HG02852 (cell line): ENCODE measurements around the gene MEX3C.
A peak's percentile ranks its signal among the peaks of the same experiment; 100 is the strongest.

Experiments used
- ATAC-seq: cut with Tn5 transposase; IDR thresholded peaks from one replicate; pipeline ENCODE4 v1.9.1; 2021; ENCODE audit warnings: mild to moderate bottlenecking, moderate library complexity; ENCODE audit not compliant: unreplicated experiment

The MEX3C gene

DNA sequence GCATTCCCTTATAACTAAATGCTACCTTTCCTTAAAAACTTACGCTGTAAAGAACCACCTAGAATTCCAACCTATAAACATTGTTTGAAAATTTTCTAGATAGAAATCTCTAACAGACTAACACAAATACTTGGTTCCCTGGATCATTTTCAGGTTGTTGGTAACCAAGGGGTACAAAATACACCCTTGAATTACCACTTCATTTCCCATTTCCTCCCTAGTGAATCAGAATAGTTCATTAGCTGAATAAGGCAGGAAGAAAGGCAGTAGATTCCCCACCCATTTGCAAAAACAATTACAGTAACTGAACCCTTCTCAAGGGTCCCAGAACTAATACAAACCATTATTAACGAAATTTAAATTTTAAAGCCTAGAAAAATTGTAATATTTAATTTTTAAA lies 5.5 kb downstream of the MEX3C start:
- no peak for ATAC-seq

DNA sequence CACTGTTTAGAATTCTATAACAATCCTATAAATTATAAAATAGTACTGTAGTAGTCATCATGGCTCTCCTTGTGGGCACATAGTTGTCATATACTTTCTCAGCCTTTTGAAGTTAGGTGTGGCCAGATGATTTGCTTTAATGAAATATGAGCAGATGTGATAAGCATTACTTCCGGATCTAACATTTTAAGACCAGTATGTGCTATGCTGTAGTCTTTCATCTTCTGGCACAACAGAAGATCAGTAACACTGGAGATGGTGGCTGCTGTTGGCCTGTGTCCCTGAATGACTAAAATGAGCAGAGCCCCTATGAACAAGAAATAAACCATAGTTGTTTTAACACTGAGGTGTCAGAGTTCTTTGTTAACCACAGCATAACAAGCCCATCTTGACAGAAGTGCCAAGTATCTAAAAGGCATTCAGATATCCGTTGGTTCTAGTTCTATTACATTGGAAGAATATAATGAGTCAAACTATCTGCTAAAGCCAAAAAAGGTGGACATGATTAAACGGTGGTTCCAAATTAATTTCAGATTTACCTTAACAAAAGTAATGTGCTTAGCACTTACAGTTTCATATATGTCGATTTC lies 6.3 kb downstream of the MEX3C start:
- no peak for ATAC-seq

DNA sequence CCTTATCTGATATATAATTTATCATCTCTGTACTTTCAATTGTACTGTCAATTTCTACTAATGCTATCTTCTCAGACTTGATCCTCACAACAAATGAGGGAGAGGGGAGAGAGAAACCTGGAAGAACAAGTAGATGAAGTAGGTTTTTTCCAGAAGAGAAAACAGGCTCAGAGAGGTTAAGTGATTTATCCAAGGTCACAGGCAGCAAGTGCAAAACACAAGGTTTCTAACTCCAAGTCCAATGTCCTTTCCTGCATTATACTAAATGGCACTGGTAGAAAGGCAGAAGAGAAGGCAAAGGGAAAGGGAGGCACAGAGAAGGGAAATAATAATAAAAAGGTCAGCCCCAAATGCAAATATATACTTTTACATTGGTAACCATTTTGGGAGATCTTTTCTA lies 7.5 kb downstream of the MEX3C start:
- no peak for ATAC-seq

DNA sequence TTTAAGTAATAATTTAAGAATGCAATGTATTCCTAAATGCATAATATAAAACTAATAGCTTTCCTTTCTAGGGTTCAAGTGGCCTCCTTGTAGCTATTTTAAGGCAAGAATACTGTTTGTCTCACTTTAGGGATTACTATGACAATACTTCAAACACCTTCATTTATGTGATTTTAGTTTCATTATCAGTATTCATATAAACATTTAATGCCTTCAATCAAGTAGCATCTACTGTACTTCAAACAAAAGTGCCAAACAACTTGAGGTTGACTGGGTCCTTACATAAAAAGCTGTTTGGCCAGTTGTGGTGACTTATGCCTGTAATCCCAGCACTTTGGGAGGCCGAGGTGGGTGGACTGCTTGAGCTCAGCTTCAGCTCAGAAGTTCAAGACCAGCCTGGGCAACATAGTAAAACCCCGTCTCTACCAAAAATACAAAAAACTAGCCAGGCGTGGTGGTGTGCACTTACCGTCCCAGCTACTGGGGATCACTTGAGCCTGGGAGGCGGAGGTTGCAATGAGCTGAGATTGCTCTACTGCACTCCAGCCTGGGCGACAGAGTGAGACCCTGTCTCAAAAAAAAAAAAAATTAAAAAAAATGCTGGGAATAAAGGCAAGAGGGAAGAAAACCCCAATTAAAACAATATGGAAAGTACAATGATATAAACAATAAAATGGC lies 9.3 kb downstream of the MEX3C start:
- ATAC-seq, result peak; percentile 41

DNA sequence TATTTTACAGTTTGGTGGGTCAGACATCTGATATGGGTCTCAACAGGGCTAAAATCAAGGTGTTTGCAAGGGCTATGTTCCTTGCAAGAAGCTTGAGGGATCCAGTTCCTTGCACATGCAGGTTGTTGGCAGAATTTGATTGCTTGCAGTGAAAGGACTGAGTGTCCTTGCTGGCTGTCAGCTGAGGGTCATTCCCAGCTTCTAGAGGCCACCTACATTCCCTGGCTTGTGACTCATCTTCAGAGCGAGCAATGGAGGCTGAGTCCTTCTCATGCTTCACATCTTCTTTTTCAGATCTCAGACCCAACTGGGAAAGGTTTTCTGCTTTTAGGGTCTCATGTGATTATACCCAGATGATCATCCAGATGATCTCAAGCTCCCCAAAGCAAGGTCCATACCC lies 12.4 kb downstream of the MEX3C start:
- no peak for ATAC-seq

DNA sequence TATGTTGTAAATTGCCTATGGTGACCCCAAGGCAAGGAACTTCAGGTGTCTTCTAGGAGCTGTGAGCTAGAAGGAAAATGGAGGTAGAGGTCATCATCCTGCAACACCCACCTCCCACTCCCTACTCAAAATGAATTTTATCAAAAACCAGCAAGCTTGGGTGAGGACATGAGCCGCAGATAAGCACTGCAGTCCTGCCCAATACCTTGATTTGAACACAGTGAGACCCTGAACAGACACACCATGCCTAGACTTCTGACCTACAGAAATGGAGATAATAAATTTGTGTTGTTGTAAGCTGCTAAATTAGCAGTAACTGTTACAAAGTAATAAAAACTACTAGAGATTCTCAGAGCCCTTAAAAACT lies 13.4 kb downstream of the MEX3C start:
- ATAC-seq, result no peak

DNA sequence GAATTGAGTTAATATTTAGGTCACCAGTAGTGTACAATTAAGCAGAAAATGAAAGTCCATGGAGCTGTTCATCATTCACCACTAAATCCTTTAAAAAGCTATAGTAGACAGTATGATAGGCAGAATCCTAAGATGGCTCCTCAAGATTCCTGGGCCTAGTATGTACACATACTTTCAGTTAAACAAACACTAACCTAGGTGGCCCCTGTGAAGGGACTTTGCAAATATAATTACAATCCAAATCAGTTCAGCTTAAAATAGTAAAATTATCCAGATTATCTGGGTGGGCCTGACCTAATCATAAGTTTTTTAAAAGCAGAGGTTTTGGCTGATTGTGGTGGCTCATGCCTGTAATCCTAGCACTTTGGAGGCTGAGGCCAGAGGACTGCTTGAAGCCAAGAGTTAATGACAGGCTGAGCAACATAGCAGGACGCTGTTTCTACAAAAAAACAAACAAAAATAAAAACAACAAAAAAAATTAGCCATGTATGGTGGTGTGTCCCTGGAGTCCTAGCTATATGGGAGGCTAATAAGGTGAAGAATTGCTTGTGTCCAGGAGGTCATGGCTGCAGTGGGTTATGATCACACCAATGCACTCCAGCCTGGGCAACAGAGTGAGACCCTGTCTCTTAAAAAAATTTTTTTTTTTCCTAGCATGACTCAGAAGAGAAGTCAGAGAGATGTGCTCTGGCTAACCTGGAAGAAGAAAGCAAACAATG lies 13.9 kb downstream of the MEX3C start:
- no peak for ATAC-seq

DNA sequence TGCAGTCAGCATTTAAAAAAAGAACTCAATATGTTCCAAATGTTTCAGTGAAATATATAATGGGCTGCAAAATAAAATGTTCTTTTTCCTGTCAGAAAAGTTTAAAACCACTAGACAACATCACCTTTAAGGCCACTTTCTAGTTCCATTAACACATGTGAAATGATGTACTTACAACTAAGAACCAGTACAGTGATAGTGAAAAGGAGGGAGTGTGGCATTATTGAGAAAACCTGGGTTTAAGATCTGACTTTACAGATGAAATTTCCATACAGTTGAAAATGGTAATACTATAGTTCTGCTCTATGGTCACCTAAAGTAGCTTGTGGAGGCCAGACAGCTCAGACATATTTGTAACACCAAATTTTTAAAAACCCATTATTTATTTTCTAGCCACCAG lies 14.7 kb downstream of the MEX3C start:
- no peak for ATAC-seq

DNA sequence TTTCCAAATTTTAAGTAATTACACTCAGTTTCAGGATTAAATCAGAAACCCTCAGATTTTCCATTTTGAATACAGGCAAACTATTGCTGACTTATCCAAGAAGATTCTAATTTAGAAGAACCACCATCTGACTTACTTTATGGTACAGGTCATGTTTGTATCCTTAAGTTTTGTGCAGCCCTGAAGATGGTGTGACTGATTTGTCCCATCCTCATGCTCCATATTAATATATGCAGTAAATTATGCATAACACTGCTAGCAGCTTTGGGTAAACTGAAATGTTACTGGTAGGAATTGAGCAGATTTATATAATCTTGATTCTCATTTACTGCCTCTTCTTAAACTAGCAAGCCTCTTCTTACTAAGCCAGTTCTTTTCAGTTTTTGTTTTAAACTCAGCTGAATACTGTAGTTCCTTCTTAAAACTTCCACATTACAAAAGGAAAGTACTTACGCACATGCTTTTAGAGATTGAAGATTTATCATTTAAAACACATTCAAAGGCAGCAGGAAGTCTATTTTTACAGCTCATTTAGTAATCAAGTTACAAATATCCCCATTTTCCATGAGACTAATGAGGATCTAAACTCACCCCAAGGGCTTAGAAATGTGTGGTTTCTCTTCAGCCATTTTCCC lies 25.7 kb downstream of the MEX3C start:
- ATAC-seq, result no peak

DNA sequence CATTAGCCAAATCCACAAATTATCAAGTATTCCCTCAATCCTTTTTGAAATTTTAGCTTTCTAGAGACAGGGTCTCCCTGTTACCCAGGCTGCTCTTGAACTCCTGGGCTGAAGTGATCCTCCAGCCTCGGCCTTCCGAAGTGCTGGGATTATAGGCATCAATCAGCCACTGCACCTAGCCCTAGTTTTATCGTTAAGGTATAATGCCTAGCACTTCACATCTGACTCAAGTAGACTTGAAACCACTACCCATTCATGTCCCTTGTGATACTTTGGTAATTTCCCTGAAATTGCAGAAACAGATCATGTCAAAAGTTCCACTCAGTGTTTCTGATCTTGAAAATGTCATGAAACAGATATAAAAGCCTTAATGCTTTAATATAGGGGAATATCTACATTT lies 26.3 kb downstream of the MEX3C start:
- peak; percentile 62 for ATAC-seq

DNA sequence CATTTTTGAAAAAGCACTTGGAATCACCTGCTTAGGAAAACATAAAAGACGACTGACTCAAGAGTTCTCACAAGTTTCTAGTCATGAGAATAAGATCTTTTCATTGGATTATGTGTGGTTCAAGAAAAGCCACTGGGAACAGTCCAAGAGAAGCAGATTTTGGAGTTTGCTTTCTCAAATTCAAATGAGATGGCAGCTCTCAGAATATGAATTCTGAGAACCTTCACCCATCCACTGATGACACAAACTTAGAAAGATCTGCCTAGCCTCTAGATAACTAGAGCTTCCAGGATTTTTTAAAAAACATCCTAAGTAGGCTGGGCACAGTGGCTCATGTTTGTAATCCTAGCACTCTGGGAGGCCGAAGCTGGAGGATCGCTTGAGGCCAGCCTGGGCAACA lies 26.8 kb downstream of the MEX3C start:
- ATAC-seq, result no peak

DNA sequence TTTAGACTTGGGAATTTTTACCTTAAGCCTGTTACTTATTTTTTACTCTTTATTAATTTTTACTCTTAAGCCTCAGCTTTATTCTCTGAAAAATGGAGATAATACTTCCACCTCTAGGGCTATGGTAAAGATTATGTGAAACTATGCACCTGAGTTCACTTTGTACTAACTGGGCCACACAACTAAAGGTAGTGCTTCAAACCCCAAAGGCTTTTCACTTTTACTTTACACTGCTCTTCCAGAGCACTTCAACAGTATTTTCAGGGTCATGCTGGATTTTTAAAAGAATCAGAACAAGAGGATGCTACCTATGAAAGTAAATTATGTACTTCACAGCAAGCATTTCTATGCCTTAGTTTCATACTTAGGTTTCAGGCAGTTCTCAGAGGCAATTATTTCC lies 27.8 kb downstream of the MEX3C start:
- ATAC-seq, result peak; percentile 51

DNA sequence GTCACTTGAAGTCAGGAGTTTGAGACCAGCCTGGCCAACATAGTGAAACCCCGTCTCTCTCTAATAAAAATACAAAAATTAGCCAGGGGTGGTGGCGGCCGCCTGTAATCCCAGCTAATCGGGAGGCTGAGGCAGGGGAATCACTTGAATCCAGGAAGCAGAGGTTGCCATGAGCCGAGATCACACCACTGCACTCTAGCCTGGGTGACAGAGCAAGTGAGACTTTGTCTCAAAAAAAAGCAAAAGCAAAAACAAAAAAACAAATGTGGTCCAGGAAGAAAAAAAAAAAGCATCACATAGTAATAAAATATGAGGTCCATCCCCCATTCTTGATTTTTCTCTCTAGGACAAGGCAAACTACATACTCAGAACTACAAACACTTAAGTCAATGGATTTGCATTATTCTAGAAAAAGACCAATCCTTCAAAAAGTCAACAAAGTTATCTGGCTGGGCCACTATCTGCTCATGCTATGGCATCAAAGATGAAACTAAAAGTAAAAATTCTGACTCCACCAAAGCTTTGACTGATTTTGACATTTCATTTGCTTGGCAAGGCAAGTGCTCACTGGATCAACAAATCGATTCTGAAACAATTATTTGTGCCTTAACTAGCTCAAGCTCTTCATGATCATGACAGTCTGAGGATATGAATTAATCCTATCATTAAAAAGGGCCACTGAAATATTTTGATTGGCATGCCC lies 28.4 kb downstream of the MEX3C start:
- no peak for ATAC-seq

DNA sequence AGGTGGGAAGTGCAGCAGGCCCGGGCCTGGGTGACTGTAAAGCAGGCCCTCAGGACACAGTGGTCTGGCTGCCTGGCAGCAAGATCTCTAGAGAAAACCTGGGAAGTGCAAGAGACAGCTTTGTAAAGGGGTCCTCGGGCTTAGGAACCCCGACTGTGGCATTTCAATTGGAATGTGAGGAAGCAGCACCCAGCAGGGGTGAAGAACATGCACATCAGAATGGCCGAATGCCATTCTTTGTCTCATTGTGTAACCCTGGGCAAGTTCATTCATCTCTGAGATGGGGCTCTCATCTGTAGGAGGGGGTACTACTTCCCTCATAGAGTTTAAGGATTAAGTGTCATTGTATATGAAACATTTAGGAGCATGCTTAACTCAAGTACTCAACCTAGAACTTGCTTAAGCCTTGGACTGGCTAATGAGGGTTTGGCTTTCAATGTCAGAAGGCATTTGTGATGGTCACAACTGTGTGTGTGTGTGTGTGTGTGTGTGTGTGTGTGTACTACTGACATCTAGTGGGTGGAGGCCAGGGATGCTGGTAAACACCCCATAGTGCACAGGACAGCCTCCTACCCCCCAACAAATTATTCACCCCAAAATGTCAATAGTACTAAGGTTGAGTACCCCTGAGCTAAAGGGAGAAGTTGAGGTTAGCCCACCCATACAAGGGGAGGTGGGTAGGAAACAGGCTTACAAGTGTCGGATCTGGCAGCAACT lies 29.3 kb downstream of the MEX3C start:
- ATAC-seq, result no peak

DNA sequence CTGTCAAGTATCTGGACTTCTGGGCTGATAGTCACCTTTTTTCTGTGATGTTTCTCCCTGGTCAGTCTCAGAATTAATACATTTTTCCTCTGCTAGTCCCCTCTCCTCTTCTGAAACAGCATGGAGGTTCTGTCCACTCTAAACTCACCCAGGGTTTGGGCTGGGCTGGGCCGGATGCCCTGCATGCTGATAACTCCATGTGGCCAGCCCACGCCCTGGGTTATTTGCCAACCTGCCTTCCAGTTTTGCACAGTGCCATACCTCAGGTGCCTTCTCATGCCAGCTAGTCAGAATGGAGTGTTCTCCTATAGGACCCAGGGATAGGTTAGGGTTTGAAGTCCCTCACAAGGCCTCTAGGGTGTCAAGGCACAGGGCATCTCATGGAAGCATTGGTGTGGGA lies 32.2 kb downstream of the MEX3C start:
- ATAC-seq, result no peak

DNA sequence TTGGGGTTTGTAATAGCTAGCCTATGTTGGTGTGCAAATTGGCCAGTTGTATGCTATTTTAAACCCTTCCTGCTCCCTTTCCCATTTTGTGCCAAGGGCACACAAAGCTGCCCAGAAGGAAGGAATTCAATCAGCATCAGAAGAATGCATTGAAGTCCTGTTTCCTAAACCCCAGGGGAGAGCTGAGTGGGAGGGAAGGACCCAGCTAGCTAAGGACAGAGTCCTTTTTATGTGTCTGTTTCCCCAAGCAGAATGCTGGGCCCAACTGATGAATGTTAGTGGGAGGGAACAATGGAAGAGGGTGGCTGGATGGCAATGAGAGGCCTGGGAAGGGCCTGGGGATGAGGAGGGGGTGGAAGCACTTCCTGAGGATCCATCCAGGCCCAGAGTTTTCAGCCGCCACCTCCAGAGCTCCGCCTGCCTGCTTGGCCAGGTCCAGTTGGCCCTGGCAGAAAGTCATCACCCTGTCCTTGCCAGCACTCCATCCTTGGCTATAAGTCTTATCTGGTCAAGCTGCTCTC lies 32.7 kb downstream of the MEX3C start:
- no peak for ATAC-seq

DNA sequence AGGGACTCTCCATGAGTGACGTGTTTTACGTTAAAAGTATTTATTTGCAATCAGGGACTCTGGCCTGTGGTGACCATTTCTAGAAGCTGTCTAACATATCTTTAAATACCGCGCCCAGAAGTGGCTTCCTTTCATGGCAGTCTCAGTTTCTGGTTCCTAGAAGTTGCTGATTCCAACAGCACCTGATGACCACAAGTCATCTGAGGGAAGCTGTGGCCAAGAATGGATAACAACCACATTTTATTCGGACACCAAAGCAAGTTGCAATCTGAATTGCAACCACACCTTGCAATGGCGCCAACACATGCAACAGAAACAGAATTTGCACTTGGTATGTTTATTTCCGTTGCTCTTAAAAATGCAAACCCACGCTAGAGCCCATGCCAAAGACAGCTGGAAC lies 33.1 kb downstream of the MEX3C start:
- no peak for ATAC-seq

DNA sequence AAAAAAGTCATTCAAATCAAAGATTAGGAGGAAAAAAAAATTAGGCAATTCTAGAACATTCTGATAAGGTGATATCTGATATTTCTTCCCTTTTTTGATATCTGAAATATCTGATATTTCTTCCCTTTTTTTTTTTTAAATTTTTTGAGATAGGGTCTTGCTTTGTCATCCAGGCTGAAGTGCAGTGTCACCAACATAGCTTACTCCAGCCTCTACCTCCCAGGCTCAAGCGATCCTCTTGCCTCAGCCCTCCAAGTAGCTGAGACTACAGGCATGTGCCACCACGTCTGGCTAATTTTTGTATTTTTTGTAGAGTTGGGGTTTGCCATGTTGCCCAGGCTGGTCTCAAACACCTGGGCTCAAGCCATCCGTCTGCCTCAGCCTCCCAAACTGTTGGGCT lies 33.9 kb downstream of the MEX3C start:
- no peak for ATAC-seq

DNA sequence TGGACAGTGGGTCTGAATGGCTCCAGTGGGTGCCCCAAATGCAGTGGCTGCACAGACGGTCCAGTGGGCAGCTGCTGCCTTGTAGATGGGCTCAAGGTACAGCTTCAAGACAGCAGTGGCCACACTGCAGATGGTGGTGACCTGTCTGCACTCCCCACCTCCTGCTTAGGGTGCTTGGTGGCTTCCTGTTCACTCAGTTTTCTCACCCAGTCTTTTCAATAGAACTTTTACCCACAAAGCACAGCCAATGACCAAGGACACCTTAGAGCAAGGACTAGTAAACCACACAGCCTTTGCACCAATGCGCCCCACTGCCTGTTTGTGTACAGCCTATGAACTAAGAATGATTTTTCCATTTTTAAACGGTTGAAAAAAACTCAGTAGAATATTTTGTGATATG lies 34.9 kb downstream of the MEX3C start:
- ATAC-seq, result no peak

DNA sequence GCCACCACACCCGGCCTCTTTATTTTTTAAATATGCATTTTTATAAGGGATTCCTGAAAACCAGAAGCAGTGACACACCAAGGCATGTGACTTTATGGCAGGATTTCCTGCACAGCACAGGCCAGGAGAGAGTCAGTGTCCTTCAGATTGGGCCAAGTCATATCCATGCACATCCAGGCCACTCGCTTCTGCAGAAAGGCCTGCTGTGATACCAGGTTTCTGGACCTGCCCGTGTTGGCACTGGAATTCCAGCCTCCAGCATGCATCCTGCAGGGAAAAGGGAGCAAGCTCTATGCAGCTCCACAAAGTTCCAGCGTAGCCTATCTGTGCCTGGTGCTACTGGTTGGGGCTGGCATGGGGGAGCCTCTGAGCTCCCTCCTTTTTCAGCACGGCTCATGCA lies 36.8 kb downstream of the MEX3C start:
- no peak for ATAC-seq

DNA sequence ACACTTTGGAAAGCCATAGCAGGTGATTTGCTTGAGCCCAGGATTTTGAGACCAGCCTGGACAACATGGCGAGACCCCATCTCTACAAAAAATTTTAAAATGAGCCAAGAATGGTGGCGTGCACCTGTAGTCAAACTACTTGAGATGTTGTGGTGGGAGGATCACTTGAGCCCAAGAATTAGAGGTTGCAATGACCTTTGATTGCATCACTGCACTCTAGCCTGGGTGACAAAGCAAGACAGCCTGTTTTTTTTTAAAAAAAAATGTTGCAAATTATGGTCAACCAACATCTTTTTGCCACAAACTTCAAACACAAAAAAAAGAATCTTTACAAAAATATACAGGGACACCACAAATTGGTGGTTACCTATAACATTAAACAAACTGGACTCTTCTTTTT lies 40.3 kb downstream of the MEX3C start:
- no peak for ATAC-seq
